ENCODE data around the gene SLX4IP.

Gene SLX4IP

GRCh38 chr20:10429443-10429981, 5.6 kb upstream of the SLX4IP start:
- no peak for DNase-seq (ENCODE audit: low spot score)

- DNase-seq (ENCODE audit: low spot score), result no peak
Measured at GRCh38 chr20:10430000-10430466, 5.1 kb upstream of the SLX4IP start.

- DNase-seq (ENCODE audit: low spot score), result no peak
Measured at GRCh38 chr20:10430704-10431103, 4.4 kb upstream of the SLX4IP start.

DNA sequence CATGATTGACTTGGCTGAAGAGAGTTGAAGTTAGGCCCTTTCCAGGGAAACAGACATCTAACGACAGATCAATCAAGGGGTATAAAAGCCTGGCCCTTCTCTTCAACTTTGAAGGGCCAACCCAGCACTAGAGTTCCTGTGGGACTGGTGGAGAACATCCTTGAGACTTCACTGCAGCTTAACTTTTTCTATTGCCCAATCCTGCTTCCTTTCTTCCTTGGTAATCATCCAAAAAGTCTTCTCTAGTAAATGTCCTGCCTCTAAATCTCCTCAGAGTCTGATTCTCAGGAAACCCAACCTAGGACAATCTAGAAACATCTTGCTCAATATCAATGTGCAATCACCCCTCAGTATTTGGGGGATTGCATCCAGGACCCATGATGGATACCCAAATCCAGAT, 3.0 kb upstream of the SLX4IP start:
- DNase-seq (ENCODE audit: low spot score), result no peak

GRCh38 chr20:10433014-10433622, 2.0 kb upstream of the SLX4IP start:
- DNase-seq (ENCODE audit: low spot score), result no peak

DNA sequence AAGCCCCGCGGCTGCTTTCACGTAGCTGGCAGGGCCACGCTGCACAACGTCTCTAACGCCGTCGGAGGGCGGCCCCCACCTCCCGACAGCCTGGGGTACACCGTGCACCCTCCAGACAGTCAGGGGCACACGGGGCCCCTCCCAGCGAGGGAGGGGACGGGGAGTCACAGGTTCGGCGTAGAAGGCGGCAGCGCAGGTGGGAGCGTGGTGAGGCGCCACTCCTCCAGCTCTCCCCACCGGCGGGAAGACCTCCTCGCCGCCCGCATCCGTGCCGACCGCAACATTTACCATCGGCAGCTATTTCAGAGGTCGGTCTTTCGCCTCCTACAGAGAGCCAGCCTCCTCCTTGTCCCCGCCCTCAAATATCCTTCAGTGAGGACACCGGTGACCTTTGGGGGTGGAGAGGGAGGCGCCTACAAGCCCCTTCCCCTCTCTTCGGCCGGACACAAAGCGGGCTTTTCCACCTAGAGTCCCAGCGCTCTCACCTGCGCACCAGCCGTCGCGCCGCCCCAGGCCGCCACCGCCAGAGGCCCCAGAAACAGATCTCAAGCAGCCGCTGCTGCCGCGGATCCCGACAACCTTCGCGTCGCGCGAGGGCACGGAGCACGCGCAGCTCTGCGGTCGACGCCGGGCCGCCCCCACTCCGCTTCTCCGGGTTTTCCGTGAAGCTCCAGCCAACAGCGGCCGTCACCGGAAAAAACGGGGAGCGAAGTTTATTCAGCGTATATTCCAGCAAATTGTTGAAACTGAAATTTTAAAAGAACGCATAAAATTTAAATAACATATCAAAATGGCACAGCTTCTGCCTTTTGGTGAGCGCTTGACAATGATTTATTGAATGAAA, 1.3 kb upstream of the SLX4IP start, which contains the start of gene MKKS:
TSS of gene MKKS (minus strand) at position 600 of the 844 bp plus-strand sequence. CDS start 20,708 bp downstream, outside the sequence.
- DNase-seq (ENCODE audit: low spot score), result peak; percentile 86

GRCh38 chr20:10434467-10434831, 656 bp upstream of the SLX4IP start:
- DNase-seq (ENCODE audit: low spot score), result peak; percentile 83

- DNase-seq (ENCODE audit: low spot score), result no peak
Measured at GRCh38 chr20:10436053-10436699, 1.1 kb downstream of the SLX4IP start.

GRCh38 chr20:10438217-10438616, 3.1 kb downstream of the SLX4IP start:
- no peak for DNase-seq (ENCODE audit: low spot score)

DNA sequence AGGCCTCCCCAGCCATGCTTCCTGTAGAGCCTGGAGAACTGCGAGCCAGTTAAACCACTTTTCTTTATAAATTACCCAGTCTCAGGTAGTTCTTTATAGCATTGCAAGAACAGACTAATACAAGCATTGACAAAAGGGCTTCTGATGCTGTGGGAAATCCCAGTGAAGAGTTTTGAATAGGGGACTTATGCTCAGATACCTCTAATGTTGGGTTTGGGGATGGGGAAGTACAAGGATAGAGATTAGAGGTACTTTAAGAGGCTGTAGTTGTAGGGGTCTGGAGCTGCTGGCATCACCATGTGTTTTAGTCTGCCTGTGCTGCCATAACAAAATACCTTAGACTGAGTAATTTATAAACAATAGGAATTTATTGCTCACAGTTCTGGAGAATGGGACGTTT, 8.8 kb downstream of the SLX4IP start:
- no peak for DNase-seq (ENCODE audit: low spot score)

DNA sequence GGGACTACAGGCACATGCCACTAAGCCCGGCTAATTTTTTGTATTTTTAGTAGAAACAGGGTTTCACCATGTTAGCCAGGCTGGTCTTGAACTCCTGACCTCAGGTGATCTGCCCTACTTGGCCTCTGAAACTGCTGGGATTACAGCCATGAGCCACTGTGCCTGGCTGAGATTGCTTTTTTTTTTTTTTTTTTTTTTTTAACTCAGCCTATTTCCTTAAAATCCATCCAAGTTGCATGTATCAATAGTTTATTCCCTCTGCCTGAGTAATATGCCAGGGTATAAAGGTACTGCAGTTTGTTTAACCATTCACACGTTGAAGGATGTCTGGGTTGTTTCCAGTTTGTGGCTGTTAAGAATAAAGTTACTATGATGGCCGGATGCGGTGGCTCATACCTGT, 10.7 kb downstream of the SLX4IP start:
- DNase-seq (ENCODE audit: low spot score), result no peak

DNA sequence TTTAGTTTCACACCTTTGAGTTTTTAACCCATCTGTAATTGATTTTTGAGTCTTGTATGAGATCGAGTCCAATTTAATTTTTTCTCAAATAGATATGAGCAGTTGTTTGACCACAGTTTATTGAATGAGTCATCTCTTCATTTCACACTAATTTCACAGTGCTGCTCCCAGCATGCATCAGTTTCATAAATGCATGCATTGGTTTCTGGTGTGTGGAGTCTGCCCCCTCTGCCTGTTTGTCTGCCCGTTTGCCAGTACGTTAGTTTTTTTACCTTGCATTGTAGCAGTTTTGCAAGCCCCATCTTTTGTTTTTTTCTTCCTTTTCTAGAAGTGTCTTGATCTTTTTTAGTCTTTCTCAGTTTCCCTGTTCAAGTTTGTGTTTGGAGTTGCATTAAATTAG, 11.9 kb downstream of the SLX4IP start:
- peak; percentile 24 for DNase-seq (ENCODE audit: low spot score)

- DNase-seq (ENCODE audit: low spot score), result no peak
Measured at GRCh38 chr20:10448270-10449156, 13.4 kb downstream of the SLX4IP start.

DNA sequence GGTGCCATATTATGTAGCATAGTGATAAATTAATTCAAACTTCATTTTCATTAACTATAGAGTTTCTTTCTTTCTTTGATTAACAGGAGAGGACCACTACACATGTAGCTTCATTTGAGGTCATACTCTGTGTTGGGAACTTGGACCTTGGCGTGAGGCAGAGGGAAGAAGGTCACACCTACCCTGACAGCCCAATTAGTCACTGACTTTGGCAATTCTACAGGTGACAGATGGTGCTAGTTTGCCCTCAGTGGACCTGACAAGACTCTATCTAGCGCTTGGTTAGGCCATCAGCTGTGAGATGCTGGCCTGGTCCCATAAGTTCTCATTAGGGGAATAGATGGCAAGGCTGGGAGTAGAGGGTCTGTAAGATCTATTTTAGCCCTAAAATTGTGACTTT, 14.2 kb downstream of the SLX4IP start:
- DNase-seq (ENCODE audit: low spot score), result no peak

- DNase-seq (ENCODE audit: low spot score), result no peak
Measured at GRCh38 chr20:10453241-10453640, 18.1 kb downstream of the SLX4IP start.

- no peak for DNase-seq (ENCODE audit: low spot score)
Measured at GRCh38 chr20:10454151-10454750, 19.1 kb downstream of the SLX4IP start.

DNA sequence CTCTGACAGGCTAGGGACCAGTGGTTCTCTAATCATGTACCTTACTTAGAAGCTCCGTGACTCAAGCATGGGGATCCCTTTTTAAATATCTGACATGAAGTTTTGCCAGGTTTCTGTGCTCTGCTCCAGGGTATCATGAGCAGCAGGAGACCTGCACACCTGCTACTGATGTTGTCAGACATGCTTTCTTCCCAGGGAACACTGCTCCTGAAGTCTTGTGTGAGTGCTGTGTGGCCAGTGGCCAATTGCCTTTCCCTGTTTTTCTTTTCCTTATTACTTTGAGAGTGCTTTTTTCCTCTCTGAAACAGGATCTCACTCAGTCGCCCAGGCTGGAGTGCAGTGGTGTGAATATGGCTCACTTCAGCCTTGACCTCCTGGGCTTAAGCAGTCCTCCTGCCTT, 26.4 kb downstream of the SLX4IP start:
- no peak for DNase-seq (ENCODE audit: low spot score)

GRCh38 chr20:10462516-10462915, 27.4 kb downstream of the SLX4IP start:
- no peak for DNase-seq (ENCODE audit: low spot score)

- DNase-seq (ENCODE audit: low spot score), result no peak
Measured at GRCh38 chr20:10463622-10464021, 28.5 kb downstream of the SLX4IP start.

DNA sequence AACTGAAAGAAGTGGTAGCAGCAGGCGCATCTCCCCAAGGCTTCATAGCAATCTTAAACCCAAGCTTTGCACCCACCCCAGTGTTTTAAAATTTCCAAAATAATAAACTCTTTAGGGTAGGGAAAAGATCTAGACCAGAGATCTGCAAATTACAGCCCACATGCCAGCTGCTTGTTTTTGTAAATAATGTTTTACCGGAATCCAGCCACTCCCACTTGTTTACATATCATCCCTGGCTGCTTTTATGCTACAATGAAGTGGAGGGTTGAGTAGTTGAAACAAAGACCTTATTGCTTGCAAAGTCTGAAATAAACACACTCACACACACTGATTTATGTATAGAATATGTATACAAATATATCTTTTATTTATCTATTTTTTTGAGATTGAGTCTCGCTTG, 30.0 kb downstream of the SLX4IP start:
- no peak for DNase-seq (ENCODE audit: low spot score)

DNA sequence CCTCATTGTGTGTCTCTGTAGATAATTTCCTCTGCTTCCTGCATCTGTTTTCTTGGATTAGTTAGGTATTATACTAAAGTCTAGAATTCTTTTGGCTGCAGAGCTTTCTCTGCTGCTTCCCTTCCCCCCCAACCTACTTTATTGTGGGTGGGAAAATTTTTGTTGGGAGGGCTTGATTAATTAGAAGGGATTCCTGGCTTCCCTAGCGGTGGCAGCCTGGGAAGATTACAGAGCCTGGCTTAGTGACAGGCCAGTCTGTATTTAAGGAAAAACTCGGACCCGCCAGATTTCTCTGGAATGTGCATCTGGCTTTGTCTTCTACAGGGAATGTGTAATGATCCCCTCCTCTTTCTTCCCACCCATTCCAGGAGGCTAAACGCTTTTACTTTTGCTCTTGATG, 31.2 kb downstream of the SLX4IP start:
- DNase-seq (ENCODE audit: low spot score), result peak; percentile 55
